ENCODE measurements around the gene KLC1. TPM values are rescaled to one million over a fixed set of nuclear protein-coding genes. Genes with fewer than 3 reads are reported as not detected.

KLC1 gene
- total RNA-seq, 2 donors from 2014 or later: 170 to 178 TPM

DNA sequence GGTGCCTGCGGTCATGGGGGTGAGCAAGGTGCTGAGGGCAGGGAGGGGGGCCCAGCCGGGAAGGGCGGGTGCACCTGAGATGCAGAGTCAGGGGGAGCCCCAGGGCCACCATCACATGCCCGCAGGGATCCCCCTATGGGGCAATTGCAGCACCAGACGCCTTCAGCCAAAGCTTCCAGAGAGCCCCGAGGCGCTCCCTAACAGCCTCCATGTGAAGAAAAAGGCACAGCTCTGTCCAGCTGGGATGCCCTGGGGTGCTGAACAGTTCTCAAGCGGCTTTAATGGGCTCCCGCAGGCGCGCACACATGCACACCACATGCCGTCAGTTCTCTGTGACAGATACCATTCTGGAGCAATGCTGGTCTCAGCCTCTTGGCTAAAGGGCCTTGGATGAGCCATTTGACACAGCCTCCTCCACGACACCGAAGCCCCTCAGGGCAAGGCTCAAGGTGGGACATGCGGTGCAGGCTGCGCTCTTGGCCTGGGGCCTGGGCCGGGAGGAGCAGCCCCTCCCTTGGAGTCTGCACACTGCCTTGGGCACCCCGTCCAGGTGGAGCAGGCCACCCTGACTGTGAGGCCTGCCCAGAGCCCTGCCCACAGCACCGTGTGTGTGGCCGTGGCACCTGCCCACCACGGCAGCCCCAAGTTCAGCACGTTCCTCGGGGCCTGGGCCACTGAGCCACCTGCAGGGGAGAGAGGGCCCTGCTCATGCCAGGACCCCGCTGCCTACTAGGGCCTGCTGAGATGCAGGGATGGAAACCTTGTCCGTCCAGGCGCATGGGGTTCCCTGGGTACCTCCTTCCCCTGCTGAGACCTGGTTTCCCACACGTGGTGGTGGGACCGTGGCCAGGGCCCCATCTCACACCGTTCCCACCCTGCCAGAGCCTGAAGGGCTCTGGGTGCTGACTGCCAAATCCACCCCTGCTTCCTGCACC is 78.6 kb downstream of the KLC1 start:
- DNase-seq: no peak
- no peaks in the 10 kb centered on the region for H3K27me3 Mint-ChIP-seq (ENCODE audit: insufficient read depth)
- peaks cover 10% of the 10 kb centered on the region for H3K4me1 Mint-ChIP-seq
- Histone ChIP-seq H3K9ac (ENCODE audit: extremely low read depth, low read length, poor library complexity, severe bottlenecking) (no peak overlapping the region), H3K27me3 (ENCODE audit: control insufficient read depth, insufficient read depth, low read length, poor library complexity, severe bottlenecking) (no peaks in the 10 kb centered on the region), H3K4me3 (ENCODE audit: low read length) (no peak overlapping the region), H3K4me1 (ENCODE audit: control insufficient read depth, insufficient read depth, low read length) (no peaks in the 10 kb centered on the region), H3K27ac (ENCODE audit: low read depth, low read length) (peak overlapping the region; percentile 38), H3K36me3 (ENCODE audit: control insufficient read depth, insufficient read depth, low read length) (peaks cover 63% of the 10 kb centered on the region), H3K9me3 (ENCODE audit: control insufficient read depth, low read length) (no peaks in the 10 kb centered on the region)
- no peak overlapping the region for H3K27ac Mint-ChIP-seq
- no peaks in the 10 kb centered on the region for H3K9me3 Mint-ChIP-seq
- TF ChIP-seq, protein P1, sequence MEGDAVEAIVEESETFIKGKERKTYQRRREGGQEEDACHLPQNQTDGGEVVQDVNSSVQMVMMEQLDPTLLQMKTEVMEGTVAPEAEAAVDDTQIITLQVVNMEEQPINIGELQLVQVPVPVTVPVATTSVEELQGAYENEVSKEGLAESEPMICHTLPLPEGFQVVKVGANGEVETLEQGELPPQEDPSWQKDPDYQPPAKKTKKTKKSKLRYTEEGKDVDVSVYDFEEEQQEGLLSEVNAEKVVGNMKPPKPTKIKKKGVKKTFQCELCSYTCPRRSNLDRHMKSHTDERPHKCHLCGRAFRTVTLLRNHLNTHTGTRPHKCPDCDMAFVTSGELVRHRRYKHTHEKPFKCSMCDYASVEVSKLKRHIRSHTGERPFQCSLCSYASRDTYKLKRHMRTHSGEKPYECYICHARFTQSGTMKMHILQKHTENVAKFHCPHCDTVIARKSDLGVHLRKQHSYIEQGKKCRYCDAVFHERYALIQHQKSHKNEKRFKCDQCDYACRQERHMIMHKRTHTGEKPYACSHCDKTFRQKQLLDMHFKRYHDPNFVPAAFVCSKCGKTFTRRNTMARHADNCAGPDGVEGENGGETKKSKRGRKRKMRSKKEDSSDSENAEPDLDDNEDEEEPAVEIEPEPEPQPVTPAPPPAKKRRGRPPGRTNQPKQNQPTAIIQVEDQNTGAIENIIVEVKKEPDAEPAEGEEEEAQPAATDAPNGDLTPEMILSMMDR (conservative IDR thresholded peaks at IDR 0.05): no peak
- 93 to 94% methylated on average over 17 to 29 of the region's 29 CpGs for WGBS, 2 experiments (ENCODE audit: insufficient coverage in 1 of 2, insufficient read length in 1 of 2)
- H3K4me3 Mint-ChIP-seq: no peak overlapping the region
- H3K36me3 Mint-ChIP-seq (ENCODE audit: low read depth): peaks cover 45% of the 10 kb centered on the region

DNA sequence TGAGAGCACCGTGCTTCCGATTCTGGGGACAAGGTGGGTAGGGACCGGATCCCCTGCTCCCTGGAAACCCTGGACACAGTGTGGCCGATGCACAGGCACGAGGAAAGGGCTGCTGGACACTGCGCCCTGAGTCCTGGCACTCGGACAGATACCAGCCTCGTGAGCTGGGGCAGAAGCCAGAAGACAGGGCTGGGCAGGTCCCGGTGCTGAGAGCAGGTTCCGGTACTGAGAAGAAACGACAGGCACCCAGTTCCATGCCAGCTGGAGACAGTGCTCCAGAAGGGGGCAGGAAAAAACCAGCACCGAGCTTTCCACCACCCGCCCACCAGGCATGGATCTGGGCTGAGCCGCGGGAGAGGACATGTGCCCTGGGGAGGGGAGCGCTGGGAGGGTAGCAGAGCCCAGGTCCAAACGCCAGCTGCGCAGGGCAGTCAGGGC is 79.8 kb downstream of the KLC1 start:
- H3K27ac Mint-ChIP-seq: no peak overlapping the region
- WGBS, 2 experiments (ENCODE audit: insufficient coverage in 1 of 2, insufficient read length in 1 of 2): 93 to 95% methylated on average over 16 to 18 of the region's 18 CpGs

DNA sequence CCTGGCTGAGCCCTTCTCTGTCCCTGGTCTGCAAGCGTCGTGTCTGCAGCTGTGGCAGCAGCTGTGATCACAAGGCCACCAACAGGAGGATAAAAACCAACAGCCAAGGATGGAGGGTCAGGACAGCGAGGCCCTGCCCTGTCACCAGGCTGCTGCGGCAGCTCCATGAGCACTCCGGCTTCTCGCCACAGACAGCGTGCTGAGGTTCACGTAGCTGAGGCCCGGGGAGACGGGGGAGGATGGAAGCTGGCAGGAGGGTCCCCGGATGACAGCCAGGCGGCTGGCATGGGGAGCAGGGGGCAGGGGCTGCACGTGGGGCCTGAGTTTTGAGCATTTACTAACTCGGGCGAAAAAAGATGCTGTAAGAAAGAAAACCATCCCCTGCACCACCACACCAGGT is 80.8 kb downstream of the KLC1 start:
- Mint-ChIP-seq H3K4me1 (peaks cover 15% of the 10 kb centered on the region), H3K27me3 (ENCODE audit: insufficient read depth) (no peaks in the 10 kb centered on the region), H3K27ac (peak overlapping the region; percentile 30), H3K9me3 (no peaks in the 10 kb centered on the region), H3K4me3 (no peak overlapping the region), H3K36me3 (ENCODE audit: low read depth) (peaks cover 29% of the 10 kb centered on the region)
- 91 to 96% methylated on average over 7 to 15 of the region's 15 CpGs for WGBS, 2 experiments (ENCODE audit: insufficient coverage in 1 of 2, insufficient read length in 1 of 2)
- Histone ChIP-seq H3K36me3 (ENCODE audit: control insufficient read depth, insufficient read depth, low read length) (peaks cover 47% of the 10 kb centered on the region), H3K27me3 (ENCODE audit: control insufficient read depth, insufficient read depth, low read length, poor library complexity, severe bottlenecking) (no peaks in the 10 kb centered on the region), H3K9me3 (ENCODE audit: control insufficient read depth, low read length) (no peaks in the 10 kb centered on the region), H3K4me3 (ENCODE audit: low read length) (no peak overlapping the region), H3K9ac (ENCODE audit: extremely low read depth, low read length, poor library complexity, severe bottlenecking) (no peak overlapping the region), H3K4me1 (ENCODE audit: control insufficient read depth, insufficient read depth, low read length) (peaks cover 4% of the 10 kb centered on the region), H3K27ac (ENCODE audit: low read depth, low read length) (no peak overlapping the region)
- TF ChIP-seq, protein P1 (conservative IDR thresholded peaks at IDR 0.05): no peak
- DNase-seq: no peak

More for the DNA sequence above, 79.8 kb downstream of the KLC1 start:
- H3K27me3 ChIP-seq (ENCODE audit: control insufficient read depth, insufficient read depth, low read length, poor library complexity, severe bottlenecking): no peaks in the 10 kb centered on the region
- peaks cover 36% of the 10 kb centered on the region for H3K36me3 Mint-ChIP-seq (ENCODE audit: low read depth)
- H3K4me3 Mint-ChIP-seq: no peak overlapping the region
- H3K9me3 Mint-ChIP-seq: no peaks in the 10 kb centered on the region
- no peaks in the 10 kb centered on the region for H3K27me3 Mint-ChIP-seq (ENCODE audit: insufficient read depth)
- peaks cover 4% of the 10 kb centered on the region for H3K4me1 ChIP-seq (ENCODE audit: control insufficient read depth, insufficient read depth, low read length)
- H3K4me1 Mint-ChIP-seq: peaks cover 11% of the 10 kb centered on the region
- no peaks in the 10 kb centered on the region for H3K9me3 ChIP-seq (ENCODE audit: control insufficient read depth, low read length)
- no peak overlapping the region for H3K9ac ChIP-seq (ENCODE audit: extremely low read depth, low read length, poor library complexity, severe bottlenecking)
- no peak overlapping the region for H3K4me3 ChIP-seq (ENCODE audit: low read length)
- TF ChIP-seq, protein P1 (conservative IDR thresholded peaks at IDR 0.05): no peak
- H3K36me3 ChIP-seq (ENCODE audit: control insufficient read depth, insufficient read depth, low read length): peaks cover 53% of the 10 kb centered on the region
- no peak overlapping the region for H3K27ac ChIP-seq (ENCODE audit: low read depth, low read length)
- DNase-seq: no peak
